Sigmoid colon (tissue), 7 donors: ENCODE results near the gene COL8A1. TPM values are rescaled to one million over a fixed set of nuclear protein-coding genes. Genes with fewer than 3 reads are reported as not detected.
A peak's percentile ranks its signal among the peaks of the same experiment; 100 is the strongest.

Experiments
- DNase-seq: peaks from one replicate; pipeline ENCODE4 v3.0.0-alpha.2; 2019
- H3K27ac ChIP-seq, 4 donors: fragments of 200-600 bp; sonication (generic); one replicate each; pipeline ENCODE4 v1.5.1; 2016 to 2019; ENCODE audit warnings: mild to moderate bottlenecking in 1 of 4
- H3K27me3 ChIP-seq, 3 donors: fragments of 200-600 bp; sonication (generic); one replicate each; pipeline ENCODE4 v1.5.1; 2019; ENCODE audit warnings: mild to moderate bottlenecking in 1 of 3
- H3K36me3 ChIP-seq, 4 donors: fragments of 200-600 bp; sonication (generic); one replicate each; pipeline ENCODE4 v1.5.1; 2016 to 2019
- H3K4me1 ChIP-seq, 4 donors: fragments of 200-600 bp; sonication (generic); one replicate each; pipeline ENCODE4 v1.5.1; 2017 to 2019
- H3K4me3 ChIP-seq, 4 donors: fragments of 200-600 bp; sonication (generic); one replicate each; pipeline ENCODE4 v1.5.1; 2017 to 2019; ENCODE audit warnings: mild to moderate bottlenecking in 2 of 4, moderate library complexity in 1 of 4
- H3K9me3 ChIP-seq, 4 donors: fragments of 200-600 bp in 3 of 4; sonication (generic) in 3 of 4; one replicate each; pipeline versions ENCODE4 v1.5.1 to v1.6.1; 2013 to 2019
- CTCF ChIP-seq, 4 experiments: fragments of 450-650 bp in 3 of 4; fragments of 200-600 bp in 1 of 4; IDR thresholded peaks; one replicate each; pipeline ENCODE4 v1.5.1; 2016 to 2019; ENCODE audit warnings: antibody characterized with exemption in 4 of 4, mild to moderate bottlenecking in 3 of 4, moderate library complexity in 2 of 4
- EP300 ChIP-seq, 4 donors: sonication (generic); formaldehyde crosslinking; IDR thresholded peaks; one replicate each; pipeline ENCODE4 v1.6.1; 2017; ENCODE audit warnings: antibody characterized with exemption in 4 of 4
- POLR2A ChIP-seq, 2 donors: fragments of 450-650 bp; IDR thresholded peaks; one replicate each; pipeline ENCODE4 v1.6.1; 2016; ENCODE audit warnings: antibody characterized with exemption in 2 of 2, mild to moderate bottlenecking in 2 of 2, moderate library complexity in 2 of 2
- POLR2AphosphoS5 ChIP-seq, 4 donors: sonication (generic); formaldehyde crosslinking; IDR thresholded peaks; one replicate each; pipeline ENCODE4 v1.6.1; 2017; ENCODE audit warnings: antibody characterized with exemption in 4 of 4
- WGBS, 2 donors: extraction: QIAGEN DNeasy Blood & Tissue Kit; methylation state at CpG; one replicate each; pipeline ENCODE4 v1.1.7; 2013; 5-methylcytosine and 5-hydroxymethylcytosine counted together
- intact Hi-C: fragments of 100-400 bp; cut with DNase I; formaldehyde crosslinking; loops from one replicate; pipeline ENCODE4 v1.15.1; 2023
- polyA plus RNA-seq, 3 donors: library from polyadenylated mRNA; stranded (reverse); fragments of 200-250 nt; gene quantifications; one replicate each; pipeline ENCODE4 v1.2.3, GENCODE V29; 2013
- total RNA-seq, 4 donors: library from RNA; depleted of rRNA; stranded (reverse); fragments of >200 nt; gene quantifications; one replicate each; pipeline ENCODE4 v1.1.0, GENCODE V29; 2016
- donor health status: healthy with polysubstance abuse.
- donor health status: Bipolar disorder and iron deficiency.
- donor health status: healthy.

Gene COL8A1
- total and polyA plus RNA-seq, 7 donors: 0.23 to 39.6 (median 15.3) TPM

DNA sequence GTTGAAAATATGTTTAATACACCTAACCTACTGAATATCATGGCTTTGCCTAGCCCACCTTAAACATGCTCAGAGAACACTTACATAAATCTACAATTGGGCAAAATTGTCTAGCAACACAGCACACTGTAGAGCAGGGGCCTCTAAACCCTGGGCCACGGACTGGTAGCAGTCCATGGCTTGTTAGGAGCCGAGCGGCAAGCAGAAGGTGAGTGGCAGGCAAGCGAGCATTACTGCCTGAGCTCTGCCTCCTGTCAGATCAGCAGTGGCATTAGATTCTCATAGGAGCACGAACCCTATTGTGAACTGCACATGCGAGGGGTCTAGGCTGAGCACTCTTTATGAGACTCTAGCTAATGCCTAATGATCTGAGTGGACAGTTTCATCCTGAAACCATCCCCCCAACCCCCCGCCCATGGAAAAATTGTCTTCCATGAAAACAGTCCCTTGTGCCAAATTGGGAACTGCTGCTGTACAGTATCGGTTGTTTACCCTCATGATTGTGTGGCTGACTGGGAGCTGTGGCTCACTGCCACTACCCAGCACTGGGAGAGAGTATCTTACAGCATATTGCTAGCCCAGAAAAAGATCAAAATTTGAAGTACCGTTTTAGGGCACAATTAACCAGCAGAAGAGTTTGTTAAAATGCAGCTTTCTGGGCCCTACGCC lies 205.3 kb downstream of the COL8A1 start:
- WGBS, 2 donors: 68 to 73% methylated on average over 10 of the region's 10 CpGs
- no peak for DNase-seq
- TF ChIP-seq POLR2A (IDR thresholded peaks at IDR 0.05) (no peak), POLR2AphosphoS5 (IDR thresholded peaks at IDR 0.05) (no peak), EP300 (IDR thresholded peaks at IDR 0.05) (no peak), CTCF (IDR thresholded peaks at IDR 0.05) (no peak)
- Histone ChIP-seq H3K27me3 (no peaks in the 10 kb centered on the region), H3K9me3 (no peaks in the 10 kb centered on the region), H3K36me3 (no peaks in the 10 kb centered on the region), H3K27ac (peak overlapping the region; percentile 70 to 95 (median 88)), H3K4me3 (peak overlapping the region in 2 of 4 donors; percentile 16 to 20), H3K4me1 (peaks cover 0 to 63% (median 50%) of the 10 kb centered on the region in 4 donors)
- intact Hi-C loops: no loop called here

- no peaks in the 10 kb centered on the region for H3K27me3 ChIP-seq
- WGBS, 2 donors: 65 to 81% methylated on average over 4 of the region's 4 CpGs
- no peak for TF ChIP-seq POLR2A (IDR thresholded peaks at IDR 0.05)
- H3K4me3 ChIP-seq: peak overlapping the region in 1 of 4 donors; percentile 3
- DNase-seq: no peak
- intact Hi-C loops: loop anchor here (5.0 kb wide), 1 partner anchor 92 kb away; no protein-coding TSS in a partner anchor
- peak overlapping the region; percentile 70 to 95 (median 88) for H3K27ac ChIP-seq
- peaks cover 0 to 7% (median 3%) of the 10 kb centered on the region in 4 donors for H3K36me3 ChIP-seq
- H3K9me3 ChIP-seq: no peaks in the 10 kb centered on the region
- H3K4me1 ChIP-seq: peaks cover 0 to 71% (median 55%) of the 10 kb centered on the region in 4 donors
These were observed 206.9 kb downstream of the COL8A1 start for GRCh38 chr3:99845331-99845730.

DNA sequence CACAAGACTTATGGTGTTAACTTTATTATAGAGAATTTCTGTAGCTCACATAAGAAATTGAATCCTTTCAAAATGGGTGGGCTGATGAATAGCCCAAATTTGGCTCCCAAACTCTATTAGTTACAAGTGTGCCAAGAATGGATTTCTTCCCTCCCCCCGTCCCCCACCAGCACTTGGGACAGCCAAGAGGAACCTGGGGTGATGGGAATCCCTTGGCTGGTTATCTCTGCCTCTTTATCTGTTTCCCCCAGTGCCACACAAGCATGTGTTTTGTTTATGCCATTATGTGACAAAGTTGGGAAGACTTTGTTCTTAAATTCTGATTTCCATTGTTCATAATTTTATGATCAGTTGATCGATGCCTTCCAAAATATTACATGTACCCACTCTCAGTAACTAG lies 207.6 kb downstream of the COL8A1 start:
- no peak overlapping the region for H3K4me3 ChIP-seq
- H3K9me3 ChIP-seq: no peaks in the 10 kb centered on the region
- 60 to 95% methylated on average over 2 of the region's 2 CpGs for WGBS, 2 donors
- peak overlapping the region; percentile 70 to 95 (median 88) for H3K27ac ChIP-seq
- peaks cover 0 to 14% (median 5%) of the 10 kb centered on the region in 4 donors for H3K36me3 ChIP-seq
- intact Hi-C loops: loop anchor here (5.0 kb wide), 1 partner anchor 91 kb away; no protein-coding TSS in a partner anchor
- H3K4me1 ChIP-seq: peaks cover 0 to 78% (median 58%) of the 10 kb centered on the region in 4 donors
- TF ChIP-seq POLR2A (IDR thresholded peaks at IDR 0.05) (no peak), CTCF (IDR thresholded peaks at IDR 0.05) (no peak), EP300 (IDR thresholded peaks at IDR 0.05) (no peak), POLR2AphosphoS5 (IDR thresholded peaks at IDR 0.05) (no peak)
- no peak for DNase-seq
- H3K27me3 ChIP-seq: no peaks in the 10 kb centered on the region

GRCh38 chr3:99846477-99847160 lies 208.2 kb downstream of the COL8A1 start:
- peak in 3 of 4 donors; percentile 18 to 53 (median 49) for TF ChIP-seq EP300 (IDR thresholded peaks at IDR 0.05)
- TF ChIP-seq CTCF (IDR thresholded peaks at IDR 0.05): no peak
- no peak for TF ChIP-seq POLR2A (IDR thresholded peaks at IDR 0.05)
- peak; percentile 41 to 79 (median 64) for TF ChIP-seq POLR2AphosphoS5 (IDR thresholded peaks at IDR 0.05)
- Histone ChIP-seq H3K27me3 (no peaks in the 10 kb centered on the region), H3K27ac (peak overlapping the region; percentile 70 to 95 (median 88)), H3K4me3 (no peak overlapping the region), H3K9me3 (no peaks in the 10 kb centered on the region), H3K4me1 (peaks cover 0 to 84% (median 62%) of the 10 kb centered on the region in 4 donors), H3K36me3 (peaks cover 0 to 18% (median 5%) of the 10 kb centered on the region in 4 donors)
- intact Hi-C loops: loop anchor here (5.0 kb wide), 1 partner anchor 91 kb away; no protein-coding TSS in a partner anchor
- peak; percentile 79 for DNase-seq
- 40 to 52% methylated on average over 6 of the region's 6 CpGs for WGBS, 2 donors

- TF ChIP-seq POLR2AphosphoS5 (IDR thresholded peaks at IDR 0.05) (peak in 1 of 4 donors; percentile 24), CTCF (IDR thresholded peaks at IDR 0.05) (no peak)
- H3K36me3 ChIP-seq: peaks cover 0 to 18% (median 5%) of the 10 kb centered on the region in 4 donors
- no peaks in the 10 kb centered on the region for H3K9me3 ChIP-seq
- DNase-seq: no peak
- H3K4me3 ChIP-seq: no peak overlapping the region
- WGBS, 2 donors: 88 to 89% methylated on average over 6 of the region's 6 CpGs
- no peaks in the 10 kb centered on the region for H3K27me3 ChIP-seq
- peak overlapping the region; percentile 70 to 95 (median 88) for H3K27ac ChIP-seq
- H3K4me1 ChIP-seq: peaks cover 0 to 96% (median 72%) of the 10 kb centered on the region in 4 donors
- intact Hi-C loops: loop anchor here (5.0 kb wide), 1 partner anchor 89 kb away; no protein-coding TSS in a partner anchor
These were observed 210.0 kb downstream of the COL8A1 start for GRCh38 chr3:99848433-99848832.
